Measurements from ENCODE around the gene AMIGO1.
"Not testable (repeated sequence)": the region's sequence is repeated elsewhere in the genome, so short reads cannot be mapped to it uniquely, and the experiment has no call there.

The AMIGO1 gene

GRCh38 chr1:109478806-109479205 is 30.7 kb downstream of the AMIGO1 start:
- Histone ChIP-seq H3K4me3 (no peak overlapping the region), H3K4me1 (peaks cover 6% of the 10 kb centered on the region), H3K36me3 (no peaks in the 10 kb centered on the region), H3K4me2 (no peak overlapping the region), H3K9ac (no peak overlapping the region), H4K20me1 (no peaks in the 10 kb centered on the region), H3K9me3 (no peaks in the 10 kb centered on the region), H3K27me3 (no peaks in the 10 kb centered on the region), H3K27ac (no peak overlapping the region)
- no peak for TF ChIP-seq Cebpa-rat (IDR thresholded peaks at IDR 0.05)

- H3K27ac ChIP-seq = no peak overlapping the region
- no peaks in the 10 kb centered on the region for H3K9me3 ChIP-seq
- H3K27me3 ChIP-seq = no peaks in the 10 kb centered on the region
- no peak overlapping the region for H3K4me2 ChIP-seq
- H3K36me3 ChIP-seq = no peaks in the 10 kb centered on the region
- peaks cover 1% of the 10 kb centered on the region for H3K4me1 ChIP-seq
- TF ChIP-seq Cebpa-rat (IDR thresholded peaks at IDR 0.05) = no peak
- H3K4me3 ChIP-seq = no peak overlapping the region
- H3K9ac ChIP-seq = no peak overlapping the region
- no peaks in the 10 kb centered on the region for H4K20me1 ChIP-seq
Observed at GRCh38 chr1:109477821-109478220, 31.7 kb downstream of the AMIGO1 start.

DNA sequence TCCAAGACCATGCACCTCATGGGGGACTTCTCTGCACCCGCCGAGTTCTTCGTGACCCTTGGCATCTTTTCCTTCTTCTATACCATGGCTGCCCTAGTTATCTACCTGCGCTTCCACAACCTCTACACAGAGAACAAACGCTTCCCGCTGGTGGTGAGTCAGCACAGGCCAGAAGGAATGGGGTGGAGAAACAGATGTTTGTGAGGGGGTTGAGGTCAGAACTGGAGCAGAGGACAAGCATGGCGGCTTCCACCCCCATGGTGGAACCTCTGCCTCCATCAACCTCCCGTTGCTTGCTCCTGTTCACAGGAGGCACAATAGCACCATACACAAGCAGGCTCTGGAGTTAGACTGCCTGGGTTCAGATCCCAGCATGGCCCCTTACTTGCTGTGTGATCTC is 32.7 kb downstream of the AMIGO1 start:
- no peak for TF ChIP-seq Cebpa-rat (IDR thresholded peaks at IDR 0.05)
- no peak overlapping the region for H3K27ac ChIP-seq

DNA sequence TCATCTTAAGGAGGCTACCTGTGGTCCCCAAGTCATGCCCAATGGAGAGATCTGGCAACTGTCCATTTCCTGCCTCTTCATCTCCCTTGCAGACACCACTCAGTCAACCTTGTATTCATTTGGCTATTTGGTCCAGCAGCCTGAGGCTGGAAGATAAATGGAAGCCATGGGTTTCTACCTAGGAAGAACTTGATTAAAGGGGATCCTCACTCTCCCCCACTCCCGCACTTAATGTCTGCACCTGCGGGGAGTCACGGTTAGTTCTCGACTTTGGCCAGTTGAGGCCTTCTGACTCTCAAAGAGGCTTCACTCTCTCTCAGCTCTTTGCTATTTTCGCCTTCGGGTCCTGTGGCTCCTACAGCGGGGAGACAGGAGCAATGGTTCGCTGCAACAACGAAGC is 34.3 kb downstream of the AMIGO1 start:
- Histone ChIP-seq H3K27me3 (peaks cover 5% of the 10 kb centered on the region), H3K4me1 (no peaks in the 10 kb centered on the region), H4K20me1 (no peaks in the 10 kb centered on the region), H3K4me2 (no peak overlapping the region), H3K4me3 (no peak overlapping the region), H3K27ac (no peak overlapping the region), H3K9me3 (no peaks in the 10 kb centered on the region), H3K9ac (no peak overlapping the region), H3K36me3 (no peaks in the 10 kb centered on the region)
- no peak for TF ChIP-seq Cebpa-rat (IDR thresholded peaks at IDR 0.05)

More for the DNA sequence above, 32.7 kb downstream of the AMIGO1 start:
- Histone ChIP-seq H4K20me1 (no peaks in the 10 kb centered on the region), H3K4me2 (no peak overlapping the region), H3K36me3 (no peaks in the 10 kb centered on the region), H3K27me3 (no peaks in the 10 kb centered on the region), H3K9ac (no peak overlapping the region), H3K4me3 (no peak overlapping the region), H3K4me1 (no peaks in the 10 kb centered on the region), H3K9me3 (no peaks in the 10 kb centered on the region)

- no peaks in the 10 kb centered on the region for H3K4me1 ChIP-seq
- no peak overlapping the region for H3K4me2 ChIP-seq
- peaks cover 10% of the 10 kb centered on the region for H3K27me3 ChIP-seq
- H3K36me3 ChIP-seq = no peaks in the 10 kb centered on the region
- H3K4me3 ChIP-seq = no peak overlapping the region
- TF ChIP-seq Cebpa-rat (IDR thresholded peaks at IDR 0.05) = no peak
- H3K27ac ChIP-seq = no peak overlapping the region
- no peaks in the 10 kb centered on the region for H4K20me1 ChIP-seq
- H3K9me3 ChIP-seq = no peaks in the 10 kb centered on the region
- no peak overlapping the region for H3K9ac ChIP-seq
Observed at GRCh38 chr1:109474697-109475096, 34.8 kb downstream of the AMIGO1 start.

DNA sequence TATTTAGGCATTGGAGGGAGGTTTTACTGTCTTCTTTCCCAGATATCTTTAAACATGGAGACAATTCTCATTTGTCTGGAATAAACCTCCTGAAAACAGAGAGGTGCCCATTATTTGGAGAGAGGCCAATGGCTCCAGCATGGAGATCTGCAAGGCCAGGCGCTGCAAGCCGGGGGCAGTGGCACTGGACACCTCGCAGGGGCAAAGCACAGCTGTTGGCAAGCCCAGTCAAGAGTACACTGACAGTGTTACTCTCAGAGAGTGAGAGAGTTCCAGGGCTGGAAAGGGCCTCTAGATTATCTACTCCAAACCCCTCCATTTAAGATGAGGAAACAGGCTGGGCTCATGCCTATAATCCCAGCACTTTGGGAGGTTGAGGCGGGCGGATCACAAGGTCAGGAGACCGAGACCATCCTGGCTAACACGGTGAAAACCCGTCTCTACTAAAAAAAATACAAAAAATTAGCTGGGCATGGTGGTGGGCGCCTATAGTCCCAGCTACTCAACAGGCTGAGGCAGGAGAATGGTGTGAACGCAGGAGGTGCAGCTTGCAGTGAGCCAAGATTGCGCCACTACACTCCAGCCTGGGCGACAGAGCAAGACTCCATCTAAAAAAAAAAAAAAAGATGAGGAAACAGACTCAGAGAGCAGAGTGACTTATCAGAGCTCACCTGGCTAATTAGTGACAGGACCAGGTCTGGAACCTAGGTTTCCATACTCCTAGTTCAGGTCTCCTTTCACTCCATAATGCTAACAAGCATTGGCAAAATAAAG is 36.1 kb downstream of the AMIGO1 start:
- H3K27ac ChIP-seq, H3K9me3 ChIP-seq, H4K20me1 ChIP-seq, H3K36me3 ChIP-seq, H3K4me3 ChIP-seq, H3K9ac ChIP-seq, H3K4me2 ChIP-seq, H3K4me1 ChIP-seq: not testable (repeated sequence)
- peaks cover 17% of the 10 kb centered on the region for H3K27me3 ChIP-seq

- Histone ChIP-seq H3K4me3 (no peak overlapping the region), H3K36me3 (no peaks in the 10 kb centered on the region), H4K20me1 (no peaks in the 10 kb centered on the region), H3K4me1 (no peaks in the 10 kb centered on the region), H3K27me3 (peaks cover 24% of the 10 kb centered on the region), H3K9ac (no peak overlapping the region), H3K27ac (no peak overlapping the region), H3K4me2 (no peak overlapping the region), H3K9me3 (no peaks in the 10 kb centered on the region)
- TF ChIP-seq Cebpa-rat (IDR thresholded peaks at IDR 0.05) = no peak
Observed at GRCh38 chr1:109472779-109473178, 36.7 kb downstream of the AMIGO1 start.

DNA sequence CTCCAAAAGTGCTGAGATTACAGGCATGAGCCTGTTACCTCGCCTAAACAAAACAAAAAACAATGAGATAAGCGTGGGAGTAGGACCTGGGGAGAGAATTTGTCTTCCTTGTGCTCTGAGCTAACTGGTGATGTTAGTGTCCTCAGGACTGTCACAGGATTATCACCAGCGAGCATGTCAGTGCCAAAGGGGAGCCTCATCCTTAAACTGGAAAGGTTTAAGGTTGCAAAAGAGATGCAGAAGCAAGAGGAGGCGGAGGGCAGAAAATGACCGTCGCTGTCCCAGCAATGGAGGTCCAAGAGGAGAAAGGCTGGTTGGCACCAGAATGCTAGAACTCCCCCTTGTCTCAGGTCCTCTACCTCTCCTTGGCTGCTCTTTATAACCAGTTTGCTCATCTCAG is 39.3 kb downstream of the AMIGO1 start:
- TF ChIP-seq Cebpa-rat (IDR thresholded peaks at IDR 0.05) = no peak
- Histone ChIP-seq H3K4me3 (no peak overlapping the region), H3K27me3 (peaks cover 50% of the 10 kb centered on the region)

DNA sequence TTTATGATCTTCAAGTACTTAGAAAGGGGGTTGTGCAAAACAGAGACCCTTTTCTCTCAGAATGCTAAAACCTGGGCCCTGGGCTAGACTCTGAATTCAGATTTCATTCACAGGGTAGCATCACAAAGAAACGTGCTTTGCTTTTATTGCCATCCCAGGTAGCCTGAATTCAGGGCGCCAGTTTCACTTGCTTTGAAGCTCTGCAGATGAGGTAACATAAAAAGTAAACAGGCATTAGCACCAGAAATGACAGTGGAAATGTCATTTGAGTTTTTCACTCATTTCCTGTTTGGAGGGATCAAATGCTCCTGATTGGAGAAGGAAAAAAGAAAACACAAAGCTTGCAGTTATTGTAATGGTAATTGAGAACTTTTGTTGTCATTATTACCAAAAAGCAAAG is 40.6 kb downstream of the AMIGO1 start:
- Histone ChIP-seq H3K36me3 (no peaks in the 10 kb centered on the region), H3K4me2 (no peak overlapping the region), H3K27me3 (peaks cover 60% of the 10 kb centered on the region), H3K9ac (no peak overlapping the region), H3K4me3 (no peak overlapping the region), H3K9me3 (peaks cover 16% of the 10 kb centered on the region), H3K4me1 (peaks cover 9% of the 10 kb centered on the region; the same call in 1 of the 2 replicates), H3K27ac (no peak overlapping the region), H4K20me1 (no peaks in the 10 kb centered on the region)
- no peak for TF ChIP-seq Cebpa-rat (IDR thresholded peaks at IDR 0.05)

More for the DNA sequence above, 39.3 kb downstream of the AMIGO1 start:
- H3K27ac ChIP-seq = no peak overlapping the region
- no peaks in the 10 kb centered on the region for H4K20me1 ChIP-seq
- peaks cover 16% of the 10 kb centered on the region for H3K9me3 ChIP-seq
- peaks cover 9% of the 10 kb centered on the region; the same call in 1 of the 2 replicates for H3K4me1 ChIP-seq
- no peaks in the 10 kb centered on the region for H3K36me3 ChIP-seq
- no peak overlapping the region for H3K9ac ChIP-seq
- H3K4me2 ChIP-seq = no peak overlapping the region

DNA sequence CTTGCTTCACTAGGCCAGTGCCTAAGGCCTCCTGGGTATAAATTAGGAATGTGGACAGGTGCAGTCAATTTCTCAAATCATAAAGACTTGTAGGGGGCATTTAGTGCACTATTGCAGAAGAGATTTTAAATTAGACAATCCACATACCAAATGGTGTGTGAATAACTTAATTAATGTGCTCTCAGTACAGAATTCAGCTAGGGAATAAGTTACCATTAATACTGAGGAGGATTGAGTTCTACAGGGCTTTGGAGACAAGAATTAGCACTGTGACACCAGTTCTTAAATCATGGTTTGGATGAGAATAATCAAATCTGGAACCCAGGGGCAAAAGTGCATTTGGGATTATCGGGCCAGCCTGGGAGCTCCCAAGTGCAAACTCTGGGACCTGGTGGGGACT is 41.5 kb downstream of the AMIGO1 start:
- no peak overlapping the region for H3K9ac ChIP-seq
- no peak overlapping the region for H3K4me2 ChIP-seq
- H3K27me3 ChIP-seq = peaks cover 60% of the 10 kb centered on the region

More for the DNA sequence above, 41.5 kb downstream of the AMIGO1 start:
- Histone ChIP-seq H3K9me3 (peaks cover 16% of the 10 kb centered on the region), H3K36me3 (no peaks in the 10 kb centered on the region), H3K27ac (no peak overlapping the region), H3K4me1 (peaks cover 9% of the 10 kb centered on the region; the same call in 1 of the 2 replicates), H3K4me3 (no peak overlapping the region), H4K20me1 (no peaks in the 10 kb centered on the region)
- no peak for TF ChIP-seq Cebpa-rat (IDR thresholded peaks at IDR 0.05)
